K562 (cell line): ENCODE measurements around the gene TBPL2. TPM values are rescaled to one million over a fixed set of nuclear protein-coding genes. Genes with fewer than 3 reads are reported as not detected.

Source experiments
- ARID2 ChIP-seq: fragments of 450-650 bp; IDR thresholded peaks from 2 replicates; pipeline ENCODE4 v1.6.1; 2017; ENCODE audit warnings: antibody characterized with exemption, mild to moderate bottlenecking
- ARNT ChIP-seq, 2 experiments: fragments of 450-650 bp; IDR thresholded peaks; 2 replicates each; pipeline ENCODE4 v1.6.1; 2016; ENCODE audit warnings: mild to moderate bottlenecking in 1 of 2
- CBFA2T3 ChIP-seq: fragments of 450-650 bp; IDR thresholded peaks from 2 replicates; pipeline ENCODE4 v1.6.1; 2017
- CCNT2 ChIP-seq: IDR thresholded peaks from 2 replicates; pipeline ENCODE4 v1.6.1; 2011; ENCODE audit warnings: borderline replicate concordance, low read depth, mild to moderate bottlenecking, moderate library complexity, mixed read lengths, low read length; ENCODE audit not compliant: insufficient read length; ENCODE audit errors: extremely low read depth
- CHD4 ChIP-seq: fragments of 200-600 bp; sonication (generic); IDR thresholded peaks from 3 replicates; pipeline ENCODE4 v1.6.1; 2012; ENCODE audit warnings: low read depth, mild to moderate bottlenecking, mixed read lengths, low read length, inconsistent platforms; ENCODE audit not compliant: insufficient read depth, insufficient replicate concordance, poor library complexity, severe bottlenecking
- CXXC5 ChIP-seq: fragments of 250-450 bp; sonication (Bioruptor Pico); IDR thresholded peaks from 2 replicates; pipeline ENCODE4 v1.8.0; 2022; ENCODE audit warnings: inconsistent platforms, mild to moderate bottlenecking, moderate library complexity
- ETV1 ChIP-seq: fragments of 450-650 bp; conservative IDR thresholded peaks from 2 replicates; pipeline ENCODE4 v1.6.1; 2016; ENCODE audit warnings: missing genetic modification characterization, control low read depth, low read depth, missing compliant biosample characterization
- EZH2 ChIP-seq: IDR thresholded peaks from 2 replicates; pipeline ENCODE4 v1.6.1; 2012; ENCODE audit warnings: low read depth, mild to moderate bottlenecking, inconsistent platforms, low read length, borderline replicate concordance
- KAT2B ChIP-seq: IDR thresholded peaks from one replicate; pipeline ENCODE4 v1.6.1; 2012; ENCODE audit warnings: low read depth, mild to moderate bottlenecking, control low read depth, inconsistent platforms, low read length, moderate library complexity
- KDM1A ChIP-seq, 2 experiments: fragments of 450-650 bp; IDR thresholded peaks; 2 replicates each; pipeline ENCODE4 v1.6.1; 2016; ENCODE audit warnings: mild to moderate bottlenecking in 2 of 2
- MECOM ChIP-seq: fragments of 250-450 bp; sonication (Bioruptor Pico); IDR thresholded peaks from 2 replicates; pipeline ENCODE4 v1.8.0; 2022; ENCODE audit warnings: inconsistent platforms
- MTA1 ChIP-seq: fragments of 450-650 bp; IDR thresholded peaks from 2 replicates; pipeline ENCODE4 v1.6.1; 2017; ENCODE audit warnings: borderline replicate concordance
- NCOA4 ChIP-seq: fragments of 450-650 bp; IDR thresholded peaks from 2 replicates; pipeline ENCODE4 v1.6.1; 2018; ENCODE audit warnings: mild to moderate bottlenecking; ENCODE audit not compliant: partially characterized antibody
- NCOR1 ChIP-seq: fragments of 450-650 bp; IDR thresholded peaks from 2 replicates; pipeline ENCODE4 v1.6.1; 2016; ENCODE audit warnings: mild to moderate bottlenecking, moderate library complexity
- NFIX ChIP-seq: fragments of 250-450 bp; sonication (Bioruptor Pico); IDR thresholded peaks from 2 replicates; pipeline ENCODE4 v1.4.0; 2020; ENCODE audit warnings: low read depth, mild to moderate bottlenecking, moderate library complexity
- POLR2AphosphoS5 ChIP-seq: IDR thresholded peaks from 2 replicates; pipeline ENCODE4 v1.6.1; 2011; ENCODE audit warnings: mild to moderate bottlenecking, low read depth, low read length, moderate library complexity; ENCODE audit not compliant: control insufficient read depth, insufficient read depth
- POLR3G ChIP-seq: IDR thresholded peaks from 2 replicates; pipeline ENCODE4 v1.6.1; 2011; ENCODE audit not compliant: insufficient read length, insufficient replicate concordance; ENCODE audit errors: extremely low read depth
- PTRF ChIP-seq: fragments of 450-650 bp; IDR thresholded peaks from 2 replicates; pipeline ENCODE4 v1.6.1; 2016; ENCODE audit warnings: mild to moderate bottlenecking, missing genetic modification characterization, missing compliant biosample characterization
- PTTG1 ChIP-seq: fragments of 450-650 bp; IDR thresholded peaks from 2 replicates; pipeline ENCODE4 v1.6.1; 2016; ENCODE audit warnings: low read depth, mild to moderate bottlenecking, missing genetic modification characterization, missing compliant biosample characterization
- PURB ChIP-seq: sonication (generic); formaldehyde crosslinking; IDR thresholded peaks from 2 replicates; pipeline ENCODE4 v1.9.0; 2021; ENCODE audit warnings: low read depth, mild to moderate bottlenecking, missing genetic modification reagents
- SREBF2 ChIP-seq: sonication (generic); formaldehyde crosslinking; IDR thresholded peaks from 2 replicates; pipeline ENCODE4 v1.4.0; 2020; ENCODE audit warnings: mild to moderate bottlenecking, missing genetic modification reagents
- TAL1 ChIP-seq: fragments of 450-650 bp; IDR thresholded peaks from 2 replicates; pipeline ENCODE4 v1.6.1; 2016; ENCODE audit warnings: mild to moderate bottlenecking
- TCF3 ChIP-seq: sonication (generic); formaldehyde crosslinking; IDR thresholded peaks from 2 replicates; pipeline ENCODE4 v1.4.0; 2020; ENCODE audit warnings: mild to moderate bottlenecking, missing genetic modification reagents
- TSC22D4 ChIP-seq: fragments of 450-650 bp; IDR thresholded peaks from 2 replicates; pipeline ENCODE4 v1.6.1; 2016; ENCODE audit warnings: missing genetic modification characterization, missing biosample characterization, control low read depth
- ZC3H8 ChIP-seq: fragments of 450-650 bp; IDR thresholded peaks from 2 replicates; pipeline ENCODE4 v1.6.1; 2017
- ZNF23 ChIP-seq: fragments of 250-450 bp; sonication (Bioruptor Pico); IDR thresholded peaks from 2 replicates; pipeline ENCODE4 v1.4.0; 2020; ENCODE audit warnings: mild to moderate bottlenecking
- ZNF384 ChIP-seq: IDR thresholded peaks from 2 replicates; pipeline ENCODE4 v1.6.1; 2012; ENCODE audit warnings: low read depth, low read length, improper control_type of control experiment
- ZNF583 ChIP-seq: fragments of 250-450 bp; sonication (Bioruptor Pico); IDR thresholded peaks from 2 replicates; pipeline ENCODE4 v1.4.0; 2020
- ZNF584 ChIP-seq: fragments of 200-800 bp; sonication (Bioruptor generic); IDR thresholded peaks from 2 replicates; pipeline ENCODE4 v1.6.1; 2016; ENCODE audit warnings: low read depth, mild to moderate bottlenecking, missing genetic modification characterization, missing compliant biosample characterization
- ZNF696 ChIP-seq: fragments of 250-450 bp; sonication (Bioruptor Pico); conservative IDR thresholded peaks from 2 replicates; pipeline ENCODE4 v1.4.0; 2020; ENCODE audit warnings: mild to moderate bottlenecking, moderate library complexity
- polyA plus RNA-seq, 8 experiments: library from polyadenylated mRNA; depleted of rRNA in 4 of 8; stranded (reverse) in 5 of 8; unstranded in 3 of 8; fragments of >200 nt; fragmentation: Nextera tagmentation in 2 of 8; fragmentation: Illumina TruSeq in 1 of 8; extraction: Ambion mirVana in 2 of 8; extraction: Trizol in 1 of 8; gene quantifications; 2 replicates each; pipeline versions ENCODE4 v1.2.1 to v1.2.3, GENCODE V29; 2011 to 2014; ENCODE audit warnings: inconsistent platforms in 1 of 8, missing spikeins in 1 of 8
- total RNA-seq, 7 experiments: library from RNA; depleted of rRNA in 6 of 7; stranded (reverse); fragments of >200 nt in 6 of 7; fragmentation: Illumina TruSeq in 2 of 7; extraction: Trizol in 2 of 7; gene quantifications; 2 replicates each; pipeline versions ENCODE4 v1.2.1 to v1.2.3, GENCODE V29; 2011 to 2021; ENCODE audit warnings: low replicate concordance in 1 of 7
- TF ChIP-seq, protein P1 (sequence below): fragments of 450-650 bp; IDR thresholded peaks from 2 replicates; pipeline ENCODE4 v1.6.1; 2017; ENCODE audit warnings: mild to moderate bottlenecking, moderate library complexity
- TF ChIP-seq, protein P2 (sequence below): sonication (generic); formaldehyde crosslinking; IDR thresholded peaks from 2 replicates; pipeline ENCODE4 v1.8.1; 2022; ENCODE audit warnings: missing genetic modification reagents

The TBPL2 gene
- total and polyA plus RNA-seq, 9 of the 15 experiments (the other 6 are each of a cell fraction or from before 2014, with no cell fraction given): not detected

DNA sequence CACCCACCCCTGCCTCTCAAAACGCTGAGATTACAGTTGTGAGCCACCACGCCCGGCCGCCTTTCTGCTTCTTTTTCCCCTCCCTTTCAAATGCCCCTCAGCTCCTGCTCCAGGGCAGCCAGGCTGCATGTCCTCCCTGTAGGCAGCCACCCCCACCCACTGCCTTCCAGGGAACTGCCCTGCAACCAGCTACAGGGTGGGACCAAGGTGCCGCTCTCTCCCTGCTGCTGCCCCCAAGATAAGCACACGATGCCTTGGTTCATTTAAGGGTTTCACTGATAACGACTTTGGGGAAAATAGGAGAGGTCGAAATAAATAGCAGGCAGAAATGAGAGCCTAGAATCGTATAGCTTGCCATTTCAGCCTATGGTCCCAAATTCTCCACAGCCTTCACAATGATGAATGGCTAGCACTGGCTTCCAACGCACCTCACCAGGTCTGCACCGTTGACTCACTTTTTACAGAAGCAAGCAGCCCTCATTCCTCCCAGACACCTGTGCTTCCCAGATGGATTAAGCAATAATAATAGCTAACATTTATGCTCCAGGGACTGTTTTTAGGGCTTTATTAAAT lies 69.4 kb downstream of the TBPL2 start (continued):
- TF ChIP-seq CCNT2 (peak; percentile 50), ZNF584 (CRISPR knock-in tag) (no peak), PTRF (tag) (no peak), CBFA2T3 (peak; percentile 88), TAL1 (peak; percentile 76), CXXC5 (CRISPR knock-in tag) (peak; percentile 70), ZC3H8 (no peak), KAT2B (no peak), ZNF384 (no peak), NCOA4 (no peak), ZNF583 (CRISPR knock-in tag) (no peak), ARNT (IDR thresholded peaks at IDR 0.05) (no peak), POLR2AphosphoS5 (peak; percentile 64; the same call in 1 of the 2 replicates), POLR3G (no peak), PURB (CRISPR knock-in tag) (no peak), KDM1A (IDR thresholded peaks at IDR 0.05) (peak; percentile 57 to 72), TSC22D4 (tag) (no peak), ETV1 (tag) (no peak), TCF3 (CRISPR knock-in tag) (peak; percentile 79), ZNF23 (CRISPR knock-in tag) (no peak), ARID2 (no peak), CHD4 (no peak), NFIX (CRISPR knock-in tag) (no peak), ZNF696 (CRISPR knock-in tag) (no peak), EZH2 (no peak), SREBF2 (CRISPR knock-in tag) (no peak), NCOR1 (peak; percentile 73), MECOM (no peak), MTA1 (no peak), PTTG1 (tag) (no peak)
- TF ChIP-seq, protein P1, sequence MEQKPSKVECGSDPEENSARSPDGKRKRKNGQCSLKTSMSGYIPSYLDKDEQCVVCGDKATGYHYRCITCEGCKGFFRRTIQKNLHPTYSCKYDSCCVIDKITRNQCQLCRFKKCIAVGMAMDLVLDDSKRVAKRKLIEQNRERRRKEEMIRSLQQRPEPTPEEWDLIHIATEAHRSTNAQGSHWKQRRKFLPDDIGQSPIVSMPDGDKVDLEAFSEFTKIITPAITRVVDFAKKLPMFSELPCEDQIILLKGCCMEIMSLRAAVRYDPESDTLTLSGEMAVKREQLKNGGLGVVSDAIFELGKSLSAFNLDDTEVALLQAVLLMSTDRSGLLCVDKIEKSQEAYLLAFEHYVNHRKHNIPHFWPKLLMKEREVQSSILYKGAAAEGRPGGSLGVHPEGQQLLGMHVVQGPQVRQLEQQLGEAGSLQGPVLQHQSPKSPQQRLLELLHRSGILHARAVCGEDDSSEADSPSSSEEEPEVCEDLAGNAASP: no peak
- TF ChIP-seq, protein P2, sequence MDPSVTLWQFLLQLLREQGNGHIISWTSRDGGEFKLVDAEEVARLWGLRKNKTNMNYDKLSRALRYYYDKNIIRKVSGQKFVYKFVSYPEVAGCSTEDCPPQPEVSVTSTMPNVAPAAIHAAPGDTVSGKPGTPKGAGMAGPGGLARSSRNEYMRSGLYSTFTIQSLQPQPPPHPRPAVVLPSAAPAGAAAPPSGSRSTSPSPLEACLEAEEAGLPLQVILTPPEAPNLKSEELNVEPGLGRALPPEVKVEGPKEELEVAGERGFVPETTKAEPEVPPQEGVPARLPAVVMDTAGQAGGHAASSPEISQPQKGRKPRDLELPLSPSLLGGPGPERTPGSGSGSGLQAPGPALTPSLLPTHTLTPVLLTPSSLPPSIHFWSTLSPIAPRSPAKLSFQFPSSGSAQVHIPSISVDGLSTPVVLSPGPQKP (CRISPR knock-in tag): no peak
